ENCODE results near the gene LRRC56.

The LRRC56 gene

DNA sequence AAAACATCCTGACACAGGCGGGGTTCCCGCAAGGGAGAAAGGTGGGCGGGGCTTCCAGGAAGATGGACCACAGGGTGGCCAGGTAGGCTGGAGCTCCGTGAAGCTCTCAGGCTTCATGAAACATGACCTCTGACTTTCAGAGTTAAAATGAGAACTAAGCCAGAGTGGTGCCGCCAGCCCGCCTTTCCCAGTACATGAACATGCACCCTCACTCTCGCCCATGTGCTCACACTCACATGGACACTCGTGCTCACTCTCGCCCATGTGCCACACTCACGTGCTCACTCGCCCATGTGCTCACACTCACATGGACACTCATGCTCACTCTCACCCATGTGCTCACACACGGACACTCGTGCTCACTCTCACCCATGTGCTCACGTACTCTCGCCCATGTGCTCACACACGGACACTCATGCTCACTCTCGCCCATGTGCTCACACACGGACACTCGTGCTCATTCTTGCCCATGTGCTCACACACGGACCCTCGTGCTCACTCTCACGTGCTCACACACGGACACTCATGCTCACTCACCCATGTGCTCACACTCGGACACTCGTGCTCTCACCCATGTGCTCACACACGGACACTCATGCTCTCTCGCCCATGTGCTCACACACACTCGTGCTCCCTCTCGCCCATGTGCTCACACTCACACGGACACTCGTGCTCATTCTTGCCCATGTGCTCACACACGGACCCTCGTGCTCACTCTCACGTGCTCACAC, 40.3 kb upstream of the LRRC56 start:
- Histone ChIP-seq H3K9ac (ENCODE audit: low read depth, low read length) (no peak overlapping the region), H3K4me1 (ENCODE audit: insufficient read depth, low read length) (no peaks in the 10 kb centered on the region), H3K36me3 (ENCODE audit: insufficient read depth, low read length) (peaks cover 10% of the 10 kb centered on the region), H3K9me3 (ENCODE audit: control insufficient read depth, insufficient read depth, low read length) (no peaks in the 10 kb centered on the region)

- H3K36me3 ChIP-seq (ENCODE audit: insufficient read depth, low read length) = peaks cover 10% of the 10 kb centered on the region
Observed at GRCh38 chr11:497565-498296, 39.6 kb upstream of the LRRC56 start.

GRCh38 chr11:498297-499181, 38.8 kb upstream of the LRRC56 start:
- Histone ChIP-seq H3K4me1 (ENCODE audit: insufficient read depth, low read length) (no peaks in the 10 kb centered on the region), H3K9ac (ENCODE audit: low read depth, low read length) (no peak overlapping the region), H3K9me3 (ENCODE audit: control insufficient read depth, insufficient read depth, low read length) (no peaks in the 10 kb centered on the region), H3K36me3 (ENCODE audit: insufficient read depth, low read length) (peaks cover 10% of the 10 kb centered on the region)

More at GRCh38 chr11:497565-498296, 39.6 kb upstream of the LRRC56 start:
- no peaks in the 10 kb centered on the region for H3K4me1 ChIP-seq (ENCODE audit: insufficient read depth, low read length)
- H3K9me3 ChIP-seq (ENCODE audit: control insufficient read depth, insufficient read depth, low read length) = no peaks in the 10 kb centered on the region
- no peak overlapping the region for H3K9ac ChIP-seq (ENCODE audit: low read depth, low read length)

- Histone ChIP-seq H3K9me3 (ENCODE audit: control insufficient read depth, insufficient read depth, low read length) (no peaks in the 10 kb centered on the region), H3K4me1 (ENCODE audit: insufficient read depth, low read length) (no peaks in the 10 kb centered on the region), H3K36me3 (ENCODE audit: insufficient read depth, low read length) (peaks cover 10% of the 10 kb centered on the region), H3K9ac (ENCODE audit: low read depth, low read length) (no peak overlapping the region)
Observed at GRCh38 chr11:499201-500076, 37.9 kb upstream of the LRRC56 start.

- Histone ChIP-seq H3K4me1 (ENCODE audit: insufficient read depth, low read length) (peaks cover 6% of the 10 kb centered on the region; the same call in 1 of the 2 replicates), H3K36me3 (ENCODE audit: insufficient read depth, low read length) (peaks cover 10% of the 10 kb centered on the region), H3K9ac (ENCODE audit: low read depth, low read length) (no peak overlapping the region), H3K9me3 (ENCODE audit: control insufficient read depth, insufficient read depth, low read length) (no peaks in the 10 kb centered on the region)
Observed at GRCh38 chr11:501001-501682, 36.2 kb upstream of the LRRC56 start.

GRCh38 chr11:501683-502287, 35.5 kb upstream of the LRRC56 start:
- H3K4me1 ChIP-seq (ENCODE audit: insufficient read depth, low read length) = peaks cover 6% of the 10 kb centered on the region; the same call in 1 of the 2 replicates
- H3K36me3 ChIP-seq (ENCODE audit: insufficient read depth, low read length) = peaks cover 10% of the 10 kb centered on the region
- no peak overlapping the region for H3K9ac ChIP-seq (ENCODE audit: low read depth, low read length)
- H3K9me3 ChIP-seq (ENCODE audit: control insufficient read depth, insufficient read depth, low read length) = no peaks in the 10 kb centered on the region

DNA sequence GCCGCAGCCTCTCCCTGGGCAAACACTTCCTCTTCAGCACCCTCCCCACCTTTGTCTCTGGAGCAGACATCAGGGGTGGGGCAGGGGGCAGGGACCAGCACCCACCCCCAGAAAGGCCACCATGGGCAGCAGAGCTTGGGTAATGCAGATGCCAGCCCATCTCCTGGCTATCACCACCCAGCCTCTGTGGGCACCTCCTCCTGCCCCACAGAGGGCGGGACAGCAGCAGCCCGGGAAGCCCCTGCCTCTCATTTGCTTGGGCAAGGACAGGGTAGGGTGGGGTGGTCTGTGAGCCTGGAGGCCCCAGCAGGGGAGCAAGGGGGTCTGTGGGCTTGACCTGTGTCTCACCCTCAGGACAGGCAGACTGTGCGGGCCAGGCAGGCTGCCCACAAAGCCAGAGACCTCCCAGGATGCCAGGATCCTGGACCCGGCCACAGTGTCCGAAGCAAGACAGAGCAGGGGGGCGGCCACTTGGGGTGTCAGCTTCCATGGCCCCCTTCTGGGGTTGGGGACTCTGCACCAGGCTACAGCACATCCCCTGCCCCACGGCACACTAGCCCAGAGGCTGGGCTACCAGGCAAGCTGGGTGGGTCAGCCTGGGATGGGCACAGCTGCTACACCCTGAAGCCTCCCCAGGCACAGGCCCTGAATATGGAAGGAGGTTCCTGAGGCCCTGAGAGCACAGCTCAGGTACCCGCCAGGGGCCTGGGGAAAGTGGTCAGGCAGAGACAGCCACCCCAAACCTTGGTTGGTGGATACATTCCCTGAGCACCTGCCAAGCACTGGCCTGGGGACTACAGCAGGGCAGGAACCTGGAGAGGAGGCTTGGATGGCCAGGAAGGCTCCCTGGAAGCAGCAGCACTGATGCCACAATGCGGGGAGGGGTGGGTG, 34.8 kb upstream of the LRRC56 start:
- Histone ChIP-seq H3K9me3 (ENCODE audit: control insufficient read depth, insufficient read depth, low read length) (no peaks in the 10 kb centered on the region), H3K4me1 (ENCODE audit: insufficient read depth, low read length) (peaks cover 6% of the 10 kb centered on the region; the same call in 1 of the 2 replicates), H3K9ac (ENCODE audit: low read depth, low read length) (no peak overlapping the region), H3K36me3 (ENCODE audit: insufficient read depth, low read length) (peaks cover 2% of the 10 kb centered on the region; the same call in 1 of the 2 replicates)

- no peaks in the 10 kb centered on the region; the same call in 1 of the 2 replicates for H3K36me3 ChIP-seq (ENCODE audit: insufficient read depth, low read length)
- peak overlapping the region; percentile 71; the same call in 1 of the 2 replicates for H3K9ac ChIP-seq (ENCODE audit: low read depth, low read length)
- H3K9me3 ChIP-seq (ENCODE audit: control insufficient read depth, insufficient read depth, low read length) = no peaks in the 10 kb centered on the region
Observed at GRCh38 chr11:503179-503981, 33.9 kb upstream of the LRRC56 start.

GRCh38 chr11:504053-504993, 33.0 kb upstream of the LRRC56 start:
- Histone ChIP-seq H3K4me1 (ENCODE audit: insufficient read depth, low read length) (peaks cover 6% of the 10 kb centered on the region; the same call in 1 of the 2 replicates), H3K36me3 (ENCODE audit: insufficient read depth, low read length) (peaks cover 4% of the 10 kb centered on the region), H3K9ac (ENCODE audit: low read depth, low read length) (peak overlapping the region; percentile 71)

More at GRCh38 chr11:503179-503981, 33.9 kb upstream of the LRRC56 start:
- H3K4me1 ChIP-seq (ENCODE audit: insufficient read depth, low read length) = peaks cover 6% of the 10 kb centered on the region; the same call in 1 of the 2 replicates

DNA sequence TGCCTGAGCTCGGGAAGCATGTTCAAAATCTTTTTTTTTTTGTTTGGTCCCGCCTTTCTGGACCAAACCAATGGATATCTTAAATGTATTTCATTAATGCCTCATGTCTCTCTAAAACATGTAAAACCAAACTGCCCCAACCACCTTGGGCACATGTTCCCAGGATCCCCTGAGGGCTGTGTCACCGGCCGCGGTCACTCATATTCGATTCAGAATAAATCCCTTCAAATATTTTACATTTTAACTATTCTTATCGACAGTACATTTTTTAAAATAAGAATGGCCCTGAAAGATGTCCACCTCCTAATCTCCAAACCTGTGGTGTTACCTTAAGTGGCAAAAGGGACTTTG, 32.4 kb upstream of the LRRC56 start:
- Histone ChIP-seq H3K9me3 (ENCODE audit: control insufficient read depth, insufficient read depth, low read length) (no peaks in the 10 kb centered on the region), H3K4me1 (ENCODE audit: insufficient read depth, low read length) (peaks cover 6% of the 10 kb centered on the region; the same call in 1 of the 2 replicates), H3K9ac (ENCODE audit: low read depth, low read length) (peak overlapping the region; percentile 71; the same call in 1 of the 2 replicates), H3K36me3 (ENCODE audit: insufficient read depth, low read length) (peaks cover 4% of the 10 kb centered on the region)

More at GRCh38 chr11:504053-504993, 33.0 kb upstream of the LRRC56 start:
- no peaks in the 10 kb centered on the region for H3K9me3 ChIP-seq (ENCODE audit: control insufficient read depth, insufficient read depth, low read length)
